ENCODE data around the gene FSIP1. TPM values are rescaled to one million over a fixed set of nuclear protein-coding genes. Genes with fewer than 3 reads are reported as not detected.

The FSIP1 gene
- total and polyA plus RNA-seq, 3 experiments from 2014 or later: 0.38 to 1.3 (median 0.63) TPM

DNA sequence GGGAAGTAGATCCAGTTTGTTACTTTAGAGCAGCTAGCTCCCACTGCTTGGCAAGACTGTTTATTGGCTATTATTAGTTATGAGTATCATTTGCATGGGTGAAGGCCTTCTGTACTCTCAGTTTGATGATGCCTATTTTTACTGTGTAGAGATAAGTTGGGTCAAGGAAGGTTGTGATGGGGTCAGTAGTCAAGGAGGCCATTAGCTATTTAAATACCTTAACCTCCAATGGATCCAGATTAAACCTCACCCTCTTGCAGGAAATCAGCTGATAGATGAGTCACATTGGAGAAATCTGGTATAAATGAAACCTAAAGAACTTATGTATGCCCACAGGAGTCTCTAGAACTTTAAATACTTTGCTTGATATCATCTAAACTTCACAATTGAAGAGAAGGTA, 156.8 kb downstream of the FSIP1 start:
- H3K27ac ChIP-seq (ENCODE audit: low read depth, low read length): peak overlapping the region; percentile 77
- H3K9me3 Mint-ChIP-seq: peaks cover 0 to 1% (median 0%) of the 10 kb centered on the region in 5 donors

DNA sequence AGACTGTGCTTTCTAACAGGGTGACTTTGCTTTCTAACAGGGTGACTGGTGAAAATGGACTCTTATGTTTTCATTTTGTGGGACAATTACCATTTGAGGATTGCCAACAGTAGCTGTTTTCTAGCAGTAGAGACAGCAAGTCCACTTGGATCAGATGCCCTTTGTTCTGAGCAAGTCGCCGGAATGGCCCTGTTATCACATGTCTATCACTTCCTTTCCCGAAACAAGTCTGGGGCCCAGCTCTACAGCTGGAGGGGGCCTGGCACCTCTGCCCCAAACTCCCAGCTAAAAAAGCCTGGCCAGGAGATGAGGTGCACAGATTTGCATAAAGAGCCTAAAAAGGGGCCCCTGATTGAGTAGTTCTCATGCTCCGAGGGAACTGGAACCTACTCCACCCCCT, 157.2 kb downstream of the FSIP1 start:
- DNase-seq: no peak
- H3K27me3 Mint-ChIP-seq: peaks cover 0 to 2% of the 10 kb centered on the region in 2 donors
- peak overlapping the region; percentile 98 to 100 (median 100) for H3K27ac Mint-ChIP-seq
- Histone ChIP-seq H3K4me1 (ENCODE audit: insufficient read depth, low read length) (peaks cover 82% of the 10 kb centered on the region), H3K36me3 (ENCODE audit: insufficient read depth, low read length) (no peaks in the 10 kb centered on the region), H3K9me3 (ENCODE audit: low read length) (no peaks in the 10 kb centered on the region), H3K4me3 (ENCODE audit: low read length) (no peak overlapping the region), H3K27me3 (ENCODE audit: insufficient read depth, low read length, poor library complexity, severe bottlenecking) (no peaks in the 10 kb centered on the region), H3K27ac (ENCODE audit: low read depth, low read length) (peak overlapping the region; percentile 77)
- peak overlapping the region; percentile 9 to 93 (median 87) for H3K4me3 Mint-ChIP-seq
- H3K9me3 Mint-ChIP-seq: peaks cover 0 to 1% (median 0%) of the 10 kb centered on the region in 5 donors
- ChIA-PET POLR2A (interaction anchor here (0.9 to 2.7 kb wide), 4 partner anchors 14 to 149 kb away, joined by 3 to 12 read pairs (median 4); no protein-coding TSS in a partner anchor), CTCF (interaction anchor here (0.5 to 5.4 kb wide), 12 partner anchors 9 to 1062 kb away, joined by 3 to 38 read pairs (median 6); partner anchors contain the start of gene THBS1)
- peaks cover 92 to 95% (median 92%) of the 10 kb centered on the region in 3 donors for H3K4me1 Mint-ChIP-seq
- H3K36me3 Mint-ChIP-seq: peaks cover 1 to 14% (median 3%) of the 10 kb centered on the region in 3 donors

More for the DNA sequence above, 156.8 kb downstream of the FSIP1 start:
- Mint-ChIP-seq H3K36me3 (peaks cover 1 to 16% (median 3%) of the 10 kb centered on the region in 3 donors), H3K4me1 (peaks cover 95 to 99% (median 96%) of the 10 kb centered on the region in 3 donors), H3K4me3 (peak overlapping the region in 6 of 7 donors; percentile 10 to 91 (median 83)), H3K27ac (peak overlapping the region; percentile 98 to 100 (median 100)), H3K27me3 (peaks cover 0 to 2% of the 10 kb centered on the region in 2 donors)
- peaks cover 86% of the 10 kb centered on the region for H3K4me1 ChIP-seq (ENCODE audit: insufficient read depth, low read length)
- no peaks in the 10 kb centered on the region for H3K36me3 ChIP-seq (ENCODE audit: insufficient read depth, low read length)
- no peaks in the 10 kb centered on the region for H3K27me3 ChIP-seq (ENCODE audit: insufficient read depth, low read length, poor library complexity, severe bottlenecking)
- CTCF ChIA-PET: interaction anchor here (1.1 to 5.4 kb wide), 9 partner anchors 10 to 1062 kb away, joined by 3 to 38 read pairs (median 7); partner anchors contain the start of gene THBS1
- POLR2A ChIA-PET: interaction anchor here (1.2 to 1.5 kb wide), 2 partner anchors 14 to 149 kb away, joined by 3 to 6 read pairs; no protein-coding TSS in a partner anchor
- H3K4me3 ChIP-seq (ENCODE audit: low read length): no peak overlapping the region
- DNase-seq: no peak
- H3K9me3 ChIP-seq (ENCODE audit: low read length): no peaks in the 10 kb centered on the region

GRCh38 chr15:39624806-39625205, 157.8 kb downstream of the FSIP1 start:
- Histone ChIP-seq H3K27ac (ENCODE audit: low read depth, low read length) (peak overlapping the region; percentile 77), H3K4me1 (ENCODE audit: insufficient read depth, low read length) (peaks cover 75% of the 10 kb centered on the region), H3K9me3 (ENCODE audit: low read length) (no peaks in the 10 kb centered on the region), H3K36me3 (ENCODE audit: insufficient read depth, low read length) (no peaks in the 10 kb centered on the region), H3K4me3 (ENCODE audit: low read length) (no peak overlapping the region), H3K27me3 (ENCODE audit: insufficient read depth, low read length, poor library complexity, severe bottlenecking) (no peaks in the 10 kb centered on the region)
- Mint-ChIP-seq H3K4me1 (peaks cover 86 to 91% (median 89%) of the 10 kb centered on the region in 3 donors), H3K27ac (peak overlapping the region; percentile 98 to 100 (median 100)), H3K27me3 (peaks cover 0 to 2% of the 10 kb centered on the region in 2 donors), H3K36me3 (peaks cover 1 to 15% (median 3%) of the 10 kb centered on the region in 3 donors), H3K9me3 (peaks cover 0 to 3% (median 0%) of the 10 kb centered on the region in 5 donors), H3K4me3 (peak overlapping the region; percentile 62 to 93 (median 87))
- peak; percentile 17 to 91 (median 70) for DNase-seq
- ChIA-PET CTCF (interaction anchor here (0.5 to 5.4 kb wide), 13 partner anchors 9 to 132 kb away, joined by 3 to 38 read pairs (median 6); partner anchors contain the start of gene THBS1), POLR2A (interaction anchor here (0.6 to 2.7 kb wide), 8 partner anchors 13 to 197 kb away, joined by 3 to 13 read pairs (median 6); no protein-coding TSS in a partner anchor)

DNA sequence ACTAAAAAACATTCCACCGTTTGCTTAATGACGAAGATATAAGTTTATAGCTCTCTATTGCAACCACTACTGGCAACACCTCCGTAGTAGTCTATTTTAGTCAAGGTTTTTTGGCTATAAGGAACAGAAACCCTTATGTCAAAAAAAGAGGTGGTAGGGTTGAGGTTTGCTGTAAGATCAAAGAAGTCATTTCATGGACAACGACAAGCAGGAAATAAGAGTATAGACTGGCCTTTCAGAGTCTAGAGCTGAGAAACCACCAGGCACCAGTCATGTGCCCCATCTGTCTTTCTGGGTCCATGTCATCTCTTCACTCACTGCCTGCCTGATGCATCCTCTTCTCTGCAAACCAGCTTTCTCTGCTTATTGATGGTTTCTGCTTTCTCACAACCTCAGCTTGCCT, 159.1 kb downstream of the FSIP1 start:
- Mint-ChIP-seq H3K27me3 (peaks cover 0 to 2% of the 10 kb centered on the region in 2 donors), H3K36me3 (peaks cover 1 to 20% (median 3%) of the 10 kb centered on the region in 3 donors), H3K27ac (peak overlapping the region; percentile 98 to 100 (median 100)), H3K9me3 (peaks cover 0 to 5% (median 0%) of the 10 kb centered on the region in 5 donors), H3K4me1 (peaks cover 73 to 80% (median 78%) of the 10 kb centered on the region in 3 donors), H3K4me3 (peak overlapping the region; percentile 31 to 93 (median 87))
- H3K36me3 ChIP-seq (ENCODE audit: insufficient read depth, low read length): no peaks in the 10 kb centered on the region
- H3K4me1 ChIP-seq (ENCODE audit: insufficient read depth, low read length): peaks cover 62% of the 10 kb centered on the region
- no peak overlapping the region for H3K4me3 ChIP-seq (ENCODE audit: low read length)
- ChIA-PET POLR2A (interaction anchor here (0.5 to 2.7 kb wide), 11 partner anchors 14 to 151 kb away, joined by 3 to 13 read pairs (median 6); no protein-coding TSS in a partner anchor), CTCF (interaction anchor here (0.8 to 5.4 kb wide), 21 partner anchors 12 to 1169 kb away, joined by 3 to 38 read pairs (median 4); partner anchors contain the start of genes FAM98B and THBS1)
- H3K27ac ChIP-seq (ENCODE audit: low read depth, low read length): peak overlapping the region; percentile 77
- no peaks in the 10 kb centered on the region for H3K27me3 ChIP-seq (ENCODE audit: insufficient read depth, low read length, poor library complexity, severe bottlenecking)
- H3K9me3 ChIP-seq (ENCODE audit: low read length): no peaks in the 10 kb centered on the region
- DNase-seq: peak; percentile 11 to 87 (median 46)

DNA sequence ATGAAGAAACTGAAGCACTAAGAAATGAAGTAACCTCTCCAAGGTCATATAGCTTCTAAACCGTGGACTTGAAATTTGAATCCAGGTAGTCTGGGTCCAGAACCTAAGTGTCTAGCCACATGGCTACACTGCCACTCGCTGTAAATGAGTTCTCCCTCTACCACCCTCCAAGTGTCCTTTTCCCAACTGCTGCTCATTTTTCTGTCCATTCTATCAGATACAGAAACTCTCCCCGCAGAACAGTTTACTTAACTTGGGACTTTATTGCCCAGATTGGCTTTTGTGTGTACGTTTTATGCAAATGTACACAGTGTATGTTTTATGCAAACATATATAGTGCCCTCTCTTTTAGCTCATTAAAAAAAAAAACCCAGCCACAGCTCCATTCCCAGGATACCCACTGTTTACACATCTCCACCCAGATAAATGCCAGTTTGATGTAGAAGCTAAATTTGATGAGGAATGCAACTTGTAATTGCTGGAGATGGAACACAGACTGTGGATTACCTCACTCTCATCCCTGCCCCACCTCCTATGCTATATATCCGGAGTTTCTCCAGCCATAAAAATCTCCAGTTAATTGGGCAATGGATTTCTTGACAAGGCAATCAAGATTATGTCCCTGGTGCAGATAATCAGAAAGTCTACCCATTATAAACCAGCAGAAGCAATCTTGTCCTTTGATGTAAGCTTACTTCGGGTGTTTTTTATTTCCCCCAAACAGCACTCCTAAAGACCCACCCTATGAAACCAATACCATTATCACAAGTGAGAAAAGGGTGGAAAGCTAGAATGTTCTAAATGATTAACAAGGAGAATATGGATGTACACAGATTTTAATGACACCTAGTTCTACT, 159.8 kb downstream of the FSIP1 start:
- peaks cover 0 to 25% (median 3%) of the 10 kb centered on the region in 3 donors for H3K36me3 Mint-ChIP-seq
- peak overlapping the region; percentile 31 to 93 (median 79) for H3K4me3 Mint-ChIP-seq
- peaks cover 68 to 74% (median 73%) of the 10 kb centered on the region in 3 donors for H3K4me1 Mint-ChIP-seq
- peaks cover 0 to 5% (median 0%) of the 10 kb centered on the region in 5 donors for H3K9me3 Mint-ChIP-seq
- no peak overlapping the region for H3K4me3 ChIP-seq (ENCODE audit: low read length)
- ChIA-PET CTCF (interaction anchor here (0.8 to 5.4 kb wide), 23 partner anchors 12 to 1169 kb away, joined by 3 to 38 read pairs (median 4); partner anchors contain the start of genes FAM98B and THBS1), POLR2A (interaction anchor here (0.5 to 2.7 kb wide), 9 partner anchors 13 to 152 kb away, joined by 3 to 13 read pairs (median 6); no protein-coding TSS in a partner anchor)
- no peak for DNase-seq
- H3K27me3 Mint-ChIP-seq: peaks cover 0 to 2% of the 10 kb centered on the region in 2 donors
- peak overlapping the region; percentile 98 to 100 (median 100) for H3K27ac Mint-ChIP-seq
- H3K9me3 ChIP-seq (ENCODE audit: low read length): no peaks in the 10 kb centered on the region
- peak overlapping the region; percentile 33 for H3K27ac ChIP-seq (ENCODE audit: low read depth, low read length)
- H3K4me1 ChIP-seq (ENCODE audit: insufficient read depth, low read length): peaks cover 56% of the 10 kb centered on the region
- H3K36me3 ChIP-seq (ENCODE audit: insufficient read depth, low read length): no peaks in the 10 kb centered on the region
- H3K27me3 ChIP-seq (ENCODE audit: insufficient read depth, low read length, poor library complexity, severe bottlenecking): no peaks in the 10 kb centered on the region

- Histone ChIP-seq H3K9me3 (ENCODE audit: low read length) (no peaks in the 10 kb centered on the region), H3K4me1 (ENCODE audit: insufficient read depth, low read length) (peaks cover 47% of the 10 kb centered on the region), H3K36me3 (ENCODE audit: insufficient read depth, low read length) (no peaks in the 10 kb centered on the region), H3K4me3 (ENCODE audit: low read length) (no peak overlapping the region), H3K27ac (ENCODE audit: low read depth, low read length) (no peak overlapping the region), H3K27me3 (ENCODE audit: insufficient read depth, low read length, poor library complexity, severe bottlenecking) (no peaks in the 10 kb centered on the region)
- Mint-ChIP-seq H3K9me3 (peaks cover 0 to 5% (median 0%) of the 10 kb centered on the region in 5 donors), H3K36me3 (peaks cover 0 to 23% (median 3%) of the 10 kb centered on the region in 3 donors), H3K4me1 (peaks cover 59 to 65% (median 64%) of the 10 kb centered on the region in 3 donors), H3K27me3 (peaks cover 0 to 2% of the 10 kb centered on the region in 2 donors), H3K4me3 (peak overlapping the region in 3 of 7 donors; percentile 0 to 17 (median 2)), H3K27ac (peak overlapping the region; percentile 25 to 100 (median 100))
- CTCF ChIA-PET: interaction anchor here (0.9 to 5.4 kb wide), 10 partner anchors 11 to 922 kb away, joined by 4 to 38 read pairs (median 5); partner anchors contain the start of gene THBS1
- POLR2A ChIA-PET: interaction anchor here (2.4 kb wide), 1 partner anchor 28 kb away, joined by 8 read pairs; no protein-coding TSS in a partner anchor
- DNase-seq: no peak
Measured at GRCh38 chr15:39621976-39622375, 160.7 kb downstream of the FSIP1 start.

DNA sequence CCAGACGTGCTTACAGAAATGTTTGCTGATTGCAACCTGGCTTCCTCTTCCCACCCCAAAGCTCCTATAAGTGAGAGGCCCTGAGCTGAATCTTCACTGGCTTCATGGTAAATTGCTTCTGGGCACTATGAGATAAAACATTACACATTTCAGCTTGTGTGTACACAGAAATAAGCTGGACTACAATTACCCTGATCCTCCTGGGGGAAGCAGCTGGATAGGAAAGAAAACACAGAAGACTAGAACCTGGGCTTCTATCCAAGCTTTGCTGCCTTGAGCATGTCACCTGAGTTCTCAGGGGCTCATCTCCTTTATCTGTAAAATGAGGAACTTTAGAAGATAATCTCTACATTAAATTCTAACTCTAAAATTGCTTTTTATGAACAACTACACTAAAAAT, 161.4 kb downstream of the FSIP1 start:
- Histone ChIP-seq H3K9me3 (ENCODE audit: low read length) (no peaks in the 10 kb centered on the region), H3K27ac (ENCODE audit: low read depth, low read length) (no peak overlapping the region), H3K36me3 (ENCODE audit: insufficient read depth, low read length) (no peaks in the 10 kb centered on the region), H3K27me3 (ENCODE audit: insufficient read depth, low read length, poor library complexity, severe bottlenecking) (no peaks in the 10 kb centered on the region), H3K4me3 (ENCODE audit: low read length) (no peak overlapping the region), H3K4me1 (ENCODE audit: insufficient read depth, low read length) (peaks cover 39% of the 10 kb centered on the region)
- DNase-seq: no peak
- H3K4me1 Mint-ChIP-seq: peaks cover 55 to 62% (median 56%) of the 10 kb centered on the region in 3 donors
- CTCF ChIA-PET: interaction anchor here (1.1 to 5.4 kb wide), 7 partner anchors 14 to 136 kb away, joined by 4 to 38 read pairs (median 5); partner anchors contain the start of gene THBS1
- H3K27ac Mint-ChIP-seq: peak overlapping the region in 4 of 8 donors; percentile 48 to 81 (median 68)
- H3K4me3 Mint-ChIP-seq: no peak overlapping the region
- POLR2A ChIA-PET: interaction anchor here (0.5 kb wide), 1 partner anchor 110 kb away, joined by 3 read pairs; no protein-coding TSS in a partner anchor
- peaks cover 0 to 2% of the 10 kb centered on the region in 2 donors for H3K27me3 Mint-ChIP-seq
- H3K9me3 Mint-ChIP-seq: peaks cover 0 to 5% (median 3%) of the 10 kb centered on the region in 5 donors
- peaks cover 2 to 26% (median 3%) of the 10 kb centered on the region in 3 donors for H3K36me3 Mint-ChIP-seq

All from CD8-positive, alpha-beta memory T cell (primary cell).